Frontal cortex (tissue), 4 donors: ENCODE data around the gene TP53RK. TPM values are rescaled to one million over a fixed set of nuclear protein-coding genes. Genes with fewer than 3 reads are reported as not detected.

Source experiments
- DNase-seq, 2 donors: peaks; one replicate each; pipeline ENCODE4 v3.0.0; 2012; ENCODE audit warnings: low spot score in 2 of 2
- FAIRE-seq: peaks from 2 replicates; lab custom pipeline; 2012; peaks lifted over from hg19 to GRCh38; lab: Jason Lieb, UNC
- total RNA-seq: library from RNA; depleted of rRNA; stranded (reverse); fragments of >200 nt; gene quantifications from one replicate; pipeline ENCODE4 v1.2.3, GENCODE V29; 2014
- donor health status: control.
- donor health status: control.
- donor health status: control.

Gene TP53RK
- total RNA-seq, 1 donor from 2014 or later: 51.0 TPM

GRCh38 chr20:46708172-46708860 lies 19.1 kb upstream of the TP53RK start:
- FAIRE-seq (no peak), DNase-seq (no peak)

- FAIRE-seq (no peak), DNase-seq (no peak)
These were observed 17.0 kb upstream of the TP53RK start for GRCh38 chr20:46706242-46706641.

- no peak for FAIRE-seq
- no peak for DNase-seq
These were observed 16.1 kb upstream of the TP53RK start for GRCh38 chr20:46705378-46705729.

DNA sequence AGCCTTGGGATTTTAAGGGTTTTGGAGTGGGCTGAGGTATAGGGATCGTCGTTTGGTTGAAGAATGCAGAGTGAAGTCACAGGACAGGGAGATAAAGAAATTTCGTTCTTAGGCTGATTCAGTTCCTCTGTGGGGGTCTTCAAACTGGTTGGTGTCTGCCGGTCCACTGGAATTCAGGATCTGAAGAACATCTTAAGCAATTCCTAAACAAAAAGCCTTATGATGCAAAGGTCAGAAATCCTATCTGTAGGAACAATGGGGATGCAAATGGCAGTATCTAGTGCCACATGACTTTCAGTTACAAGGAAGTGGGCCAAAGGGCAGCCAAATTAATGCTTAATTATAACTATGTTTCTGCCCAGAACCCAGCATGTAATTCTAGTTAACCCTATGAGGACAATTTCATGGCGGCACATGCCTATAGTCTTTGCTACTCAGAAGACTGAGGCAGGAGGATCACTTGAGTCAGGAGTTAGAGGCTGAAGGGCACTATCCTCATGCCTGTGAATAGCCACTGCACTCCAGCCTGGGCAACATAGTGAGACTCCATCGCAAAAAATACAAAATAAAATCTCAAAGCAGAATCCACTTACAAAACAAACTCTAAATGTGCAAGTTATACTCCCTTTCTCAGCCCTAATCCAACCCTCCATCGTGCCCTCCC lies 15.6 kb upstream of the TP53RK start:
- FAIRE-seq (no peak), DNase-seq (no peak)

DNA sequence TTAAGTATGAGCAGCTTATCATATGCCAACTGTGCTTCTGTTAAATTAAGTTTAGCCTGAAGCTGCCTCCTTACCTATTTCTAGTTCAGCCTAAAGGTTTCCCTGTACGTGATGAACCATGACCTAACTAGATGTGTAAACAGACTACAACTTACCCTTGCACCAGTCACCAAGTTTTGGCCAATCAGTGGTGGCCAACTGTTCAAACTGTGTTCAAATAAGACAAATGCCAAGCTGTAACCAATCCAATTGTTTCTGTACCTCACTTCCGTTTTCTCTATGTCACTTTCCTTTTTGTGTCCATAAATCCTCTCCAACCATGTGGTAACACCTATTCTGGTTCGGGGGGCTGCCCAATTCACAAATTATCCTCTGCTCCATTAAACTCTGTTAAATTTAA lies 14.2 kb upstream of the TP53RK start:
- FAIRE-seq: no peak
- DNase-seq: no peak

DNA sequence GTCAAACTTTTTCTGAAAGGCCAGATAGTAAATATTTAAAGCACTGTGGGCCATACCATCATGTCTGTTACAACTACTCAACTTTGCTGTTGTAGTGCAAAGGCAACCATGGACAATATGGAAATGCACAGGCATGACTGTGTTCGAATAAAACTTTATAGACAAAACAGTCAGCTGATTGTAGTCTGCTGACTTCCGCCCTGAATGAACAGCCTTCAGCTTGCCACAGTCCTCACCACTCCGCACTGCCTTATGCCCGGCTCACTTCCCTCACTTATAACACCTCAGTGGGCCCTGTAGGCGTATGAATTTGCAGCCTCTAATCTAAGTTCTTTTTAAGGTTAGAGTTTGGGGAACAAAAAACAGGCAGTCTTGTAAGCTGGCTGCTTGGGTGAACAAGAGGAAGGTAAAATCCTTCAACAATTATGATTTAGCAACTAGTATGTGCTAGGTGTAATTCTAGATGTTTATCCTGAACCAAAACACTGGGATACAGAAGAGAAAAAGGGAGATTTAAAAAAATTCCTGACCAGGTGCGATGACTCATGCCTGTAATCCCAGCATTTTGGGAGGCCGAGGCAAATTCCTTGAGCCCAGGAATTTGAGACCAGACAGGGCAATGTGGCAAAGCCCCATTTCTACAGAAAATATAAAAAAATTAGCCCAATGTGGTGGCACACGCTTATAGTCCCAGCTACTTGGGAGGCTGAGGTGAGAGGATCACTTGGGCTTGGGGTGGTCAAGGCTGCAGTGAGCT lies 13.4 kb upstream of the TP53RK start:
- no peak for DNase-seq
- FAIRE-seq: no peak

DNA sequence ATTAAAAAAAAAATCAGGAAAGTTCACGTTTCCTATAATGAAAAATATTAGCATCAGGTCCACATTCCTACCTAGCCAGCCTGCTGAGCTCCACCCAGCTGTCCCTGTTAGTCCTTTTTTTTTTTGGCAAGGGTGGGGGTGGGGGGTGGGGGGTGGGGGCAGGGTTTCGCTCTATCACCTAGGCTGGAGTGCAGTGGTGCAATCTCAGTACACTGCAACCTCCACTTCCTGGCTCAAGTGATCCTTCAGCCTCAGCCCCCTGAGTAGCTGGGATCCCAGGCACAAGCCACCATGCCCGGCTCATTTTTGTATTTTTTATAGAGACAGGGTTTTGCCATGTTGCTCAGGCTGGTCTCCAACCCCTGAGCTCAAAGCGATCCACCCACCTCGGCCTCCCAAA lies 12.7 kb upstream of the TP53RK start:
- DNase-seq: no peak
- no peak for FAIRE-seq

DNA sequence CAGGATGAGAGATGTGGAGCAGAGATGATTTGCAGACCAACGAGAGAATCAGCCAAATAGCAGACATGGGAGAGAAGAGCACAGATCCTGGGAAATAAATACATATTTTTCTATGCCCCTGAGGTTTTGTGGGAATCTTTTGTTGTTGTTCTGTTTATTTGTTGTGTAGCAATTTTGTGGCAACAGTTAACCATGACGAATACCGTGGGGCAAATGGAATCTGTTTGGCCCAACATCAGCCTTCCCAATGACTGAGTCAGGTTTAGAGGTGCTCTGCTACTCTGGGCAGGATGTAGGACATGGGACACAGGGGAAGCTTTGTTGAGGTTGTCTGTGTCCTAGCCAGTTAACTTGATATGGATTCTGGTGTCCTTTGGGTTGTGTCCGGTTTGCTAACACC lies 12.3 kb upstream of the TP53RK start:
- no peak for FAIRE-seq
- no peak for DNase-seq

GRCh38 chr20:46701057-46701456 lies 11.8 kb upstream of the TP53RK start:
- FAIRE-seq: no peak

GRCh38 chr20:46700481-46700880 lies 11.2 kb upstream of the TP53RK start:
- FAIRE-seq (no peak), DNase-seq (no peak)

More at GRCh38 chr20:46701057-46701456, 11.8 kb upstream of the TP53RK start:
- no peak for DNase-seq

- no peak for FAIRE-seq
- no peak for DNase-seq
These were observed 10.6 kb upstream of the TP53RK start for GRCh38 chr20:46699651-46700359.

- DNase-seq (no peak), FAIRE-seq (no peak)
These were observed 9.5 kb upstream of the TP53RK start for GRCh38 chr20:46698788-46699187.

DNA sequence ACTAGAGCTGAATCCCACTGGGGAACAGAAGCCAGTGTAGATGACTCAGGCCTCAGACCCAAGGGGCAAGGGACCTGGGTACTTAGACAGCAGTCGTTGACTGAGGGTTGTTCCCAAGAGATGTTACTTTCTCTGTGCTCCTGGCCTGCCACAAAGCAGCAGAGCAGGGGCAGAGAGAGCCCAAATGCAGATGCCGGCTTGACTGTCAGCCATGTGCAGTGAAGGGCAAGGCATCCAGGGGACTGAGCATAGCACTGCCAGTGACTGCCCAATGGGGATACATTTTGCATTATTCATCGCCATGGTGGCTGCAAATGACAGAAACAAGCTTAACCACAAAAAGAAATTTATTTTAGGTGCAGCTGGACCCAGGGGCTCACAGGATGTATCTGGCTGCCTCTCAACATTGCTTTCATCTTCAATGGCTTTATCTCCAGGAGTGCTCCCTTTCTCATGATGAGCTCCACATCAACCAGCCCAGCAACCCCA lies 7.6 kb upstream of the TP53RK start:
- DNase-seq (no peak), FAIRE-seq (no peak)

GRCh38 chr20:46695892-46696291 lies 6.6 kb upstream of the TP53RK start:
- no peak for FAIRE-seq
- peak in 1 of 2 donors; percentile 29 for DNase-seq

- DNase-seq (no peak), FAIRE-seq (no peak)
These were observed 5.2 kb upstream of the TP53RK start for GRCh38 chr20:46694484-46694883.

GRCh38 chr20:46691196-46691595 lies 2.0 kb upstream of the TP53RK start:
- no peak for FAIRE-seq
- DNase-seq: no peak

DNA sequence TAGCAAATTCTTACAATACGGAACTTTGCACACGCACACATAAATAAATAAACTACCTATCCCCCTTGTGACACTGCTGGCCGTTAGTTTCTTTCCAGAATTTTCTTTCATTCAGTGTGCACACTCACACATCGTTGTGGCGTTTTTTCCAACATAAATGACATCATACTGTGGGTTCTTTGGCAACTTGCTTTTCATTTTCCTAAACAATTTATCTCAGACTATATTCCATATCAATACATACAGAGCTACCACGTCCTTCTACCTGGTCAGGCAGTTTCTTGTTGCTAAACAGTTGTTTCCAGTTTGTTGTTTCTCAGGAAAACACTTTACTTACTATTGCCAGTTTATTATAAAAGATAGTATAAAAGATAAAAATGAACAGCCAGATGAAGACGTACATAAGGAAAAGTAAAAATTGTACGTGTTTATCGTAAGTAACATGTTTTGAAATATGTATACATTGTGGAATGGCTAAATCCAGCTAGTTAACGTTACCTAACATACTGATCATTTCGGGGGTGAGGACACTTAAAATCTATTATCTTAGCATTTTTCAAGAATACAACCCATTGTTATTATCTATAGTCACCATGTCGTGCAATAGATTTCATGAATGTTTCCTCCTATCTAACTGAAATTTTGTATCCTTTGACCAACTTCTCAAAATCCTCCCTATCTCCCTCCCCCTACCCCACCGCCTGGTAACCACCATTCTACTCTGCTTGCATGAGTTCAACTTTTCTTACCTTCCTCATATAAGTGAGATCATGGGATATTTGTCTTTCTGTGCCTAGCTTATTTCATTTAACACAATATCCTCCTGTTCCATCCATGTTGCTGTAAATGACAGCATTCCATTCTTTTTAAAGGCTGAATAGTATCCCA lies 1.2 kb upstream of the TP53RK start:
- no peak for FAIRE-seq
- DNase-seq: no peak

- FAIRE-seq (no peak), DNase-seq (no peak)
These were observed 476 bp upstream of the TP53RK start for GRCh38 chr20:46689754-46690085.
